ENCODE results near the gene PSMD3.

PSMD3 gene

GRCh38 chr17:39962642-39963220 lies 17.9 kb upstream of the PSMD3 start, which contains the start of gene GSDMA:
Gene GSDMA, plus strand, starts transcription at chr17:39963004. Its CDS starts 2,684 bp downstream, at chr17:39965688.
- no peak for FAIRE-seq

GRCh38 chr17:39963829-39964228 lies 16.8 kb upstream of the PSMD3 start:
- FAIRE-seq: no peak

- no peak for FAIRE-seq
Measured at GRCh38 chr17:39965017-39965699, 15.4 kb upstream of the PSMD3 start.

- FAIRE-seq: no peak
Measured at GRCh38 chr17:39966771-39967170, 13.8 kb upstream of the PSMD3 start.

GRCh38 chr17:39968761-39969160 lies 11.8 kb upstream of the PSMD3 start:
- FAIRE-seq: no peak

GRCh38 chr17:39969375-39969774 lies 11.2 kb upstream of the PSMD3 start:
- FAIRE-seq: no peak

- no peak for FAIRE-seq
Measured at GRCh38 chr17:39970157-39970692, 10.4 kb upstream of the PSMD3 start.

GRCh38 chr17:39971076-39971603 lies 9.5 kb upstream of the PSMD3 start:
- FAIRE-seq: no peak

- FAIRE-seq: no peak
Measured at GRCh38 chr17:39972271-39972670, 8.3 kb upstream of the PSMD3 start.

- FAIRE-seq: no peak
Measured at GRCh38 chr17:39973496-39973895, 7.1 kb upstream of the PSMD3 start.

- no peak for FAIRE-seq
Measured at GRCh38 chr17:39974433-39974832, 6.2 kb upstream of the PSMD3 start.

- no peak for FAIRE-seq
Measured at GRCh38 chr17:39975801-39976200, 4.8 kb upstream of the PSMD3 start.

- FAIRE-seq: no peak
Measured at GRCh38 chr17:39979016-39979670, 1.5 kb upstream of the PSMD3 start.

GRCh38 chr17:39979893-39980350 lies 685 bp upstream of the PSMD3 start:
- FAIRE-seq: no peak

- FAIRE-seq: no peak
Measured at GRCh38 chr17:39981207-39981741, 667 bp downstream of the PSMD3 start.

- FAIRE-seq: no peak
Measured at GRCh38 chr17:39981766-39982375, 1.3 kb downstream of the PSMD3 start.

- no peak for FAIRE-seq
Measured at GRCh38 chr17:39988206-39988810, 7.7 kb downstream of the PSMD3 start.

GRCh38 chr17:39994448-39994847 lies 13.8 kb downstream of the PSMD3 start:
- no peak for FAIRE-seq

GRCh38 chr17:39995438-39995837 lies 14.8 kb downstream of the PSMD3 start:
- FAIRE-seq: no peak

GRCh38 chr17:39996162-39996561 lies 15.6 kb downstream of the PSMD3 start:
- FAIRE-seq: no peak

- no peak for FAIRE-seq
Measured at GRCh38 chr17:39996800-39997199, 16.2 kb downstream of the PSMD3 start.

GRCh38 chr17:39997543-39997942 lies 16.9 kb downstream of the PSMD3 start:
- FAIRE-seq: no peak
